KOPT-K1 (cell line): ENCODE measurements around the gene PROC.
"Not testable (repeated sequence)": the region's sequence is repeated elsewhere in the genome, so short reads cannot be mapped to it uniquely, and the experiment has no call there.

ENCODE experiments used
- H3K27ac ChIP-seq: fragments of 200-600 bp; sonication (generic); 2 replicates; pipeline ENCODE4 v1.5.1; 2016; ENCODE audit warnings: antibody characterized with exemption, mild to moderate bottlenecking, low read depth, low read length; ENCODE audit not compliant: poor library complexity, severe bottlenecking
- H3K36me3 ChIP-seq: fragments of 200-600 bp; sonication (generic); 2 replicates; pipeline ENCODE4 v1.5.1; 2017; ENCODE audit warnings: antibody characterized with exemption, mild to moderate bottlenecking, low read length, moderate library complexity; ENCODE audit not compliant: insufficient read depth
- H3K9me3 ChIP-seq: fragments of 200-600 bp; sonication (generic); 2 replicates; pipeline ENCODE4 v1.5.1; 2017; ENCODE audit warnings: antibody characterized with exemption, low read length, mild to moderate bottlenecking; ENCODE audit not compliant: insufficient read depth, poor library complexity, severe bottlenecking

PROC gene

DNA sequence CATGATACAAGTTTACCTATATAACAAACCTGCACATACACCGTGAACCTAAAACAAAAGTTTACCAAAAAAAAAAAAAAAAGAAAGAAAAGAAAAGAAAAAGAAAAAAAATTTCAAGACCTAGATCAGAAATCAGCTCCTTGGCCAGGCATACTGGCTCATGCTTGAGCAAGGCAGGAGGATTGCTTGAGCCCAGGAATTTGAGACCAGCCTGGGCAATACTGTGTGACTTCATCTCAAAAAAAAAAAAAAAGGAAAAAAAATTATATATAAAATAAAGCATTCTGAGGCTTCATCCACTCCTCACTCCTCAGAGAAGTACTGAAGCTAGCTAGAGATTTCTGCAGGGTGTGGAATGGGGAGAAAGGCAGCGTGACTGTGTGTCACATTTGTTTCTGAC is 11.8 kb upstream of the PROC start:
- Histone ChIP-seq H3K36me3 (no peaks in the 10 kb centered on the region), H3K27ac (no peak overlapping the region), H3K9me3 (no peaks in the 10 kb centered on the region)

DNA sequence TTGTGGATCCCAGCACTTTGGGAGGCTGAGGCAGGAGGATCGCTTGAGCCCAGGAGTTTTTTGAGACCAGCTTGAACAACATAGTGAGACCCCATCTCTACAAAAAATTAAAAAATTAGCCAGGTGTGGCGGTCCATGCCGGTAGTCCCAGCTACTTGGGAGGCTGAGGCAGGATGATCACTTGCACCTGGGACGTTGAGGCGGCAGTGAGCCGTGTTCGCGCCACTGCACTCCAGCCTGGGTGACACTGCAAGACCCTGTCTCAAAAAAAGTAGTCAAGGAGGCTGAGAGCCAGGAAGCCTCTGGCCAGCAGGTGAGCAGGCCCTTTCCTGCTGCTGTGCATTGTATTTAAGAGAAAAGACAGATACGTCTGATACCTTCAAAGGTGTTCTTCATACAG is 11.1 kb upstream of the PROC start:
- H3K36me3 ChIP-seq, result no peaks in the 10 kb centered on the region
- peak overlapping the region; percentile 52 for H3K27ac ChIP-seq
- no peaks in the 10 kb centered on the region for H3K9me3 ChIP-seq

DNA sequence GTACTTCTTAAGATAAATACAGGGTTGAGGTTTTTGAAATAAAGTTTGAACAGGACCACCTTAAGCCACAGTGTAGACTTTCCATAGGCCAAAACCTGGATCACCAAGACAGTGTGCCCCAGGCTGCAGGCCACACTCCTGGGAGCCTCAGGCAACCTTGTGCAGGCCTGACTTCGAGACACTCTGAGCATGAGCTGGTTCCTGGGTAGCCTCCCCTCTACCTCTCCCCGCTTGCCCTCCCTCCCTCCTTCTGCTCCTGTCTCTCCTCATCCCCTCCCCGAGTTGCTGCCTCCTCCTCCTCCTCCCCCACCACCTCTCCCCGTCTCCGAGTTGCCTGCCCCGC is 10.6 kb upstream of the PROC start:
- no peaks in the 10 kb centered on the region for H3K36me3 ChIP-seq
- no peaks in the 10 kb centered on the region for H3K9me3 ChIP-seq
- H3K27ac ChIP-seq, result peak overlapping the region; percentile 52

DNA sequence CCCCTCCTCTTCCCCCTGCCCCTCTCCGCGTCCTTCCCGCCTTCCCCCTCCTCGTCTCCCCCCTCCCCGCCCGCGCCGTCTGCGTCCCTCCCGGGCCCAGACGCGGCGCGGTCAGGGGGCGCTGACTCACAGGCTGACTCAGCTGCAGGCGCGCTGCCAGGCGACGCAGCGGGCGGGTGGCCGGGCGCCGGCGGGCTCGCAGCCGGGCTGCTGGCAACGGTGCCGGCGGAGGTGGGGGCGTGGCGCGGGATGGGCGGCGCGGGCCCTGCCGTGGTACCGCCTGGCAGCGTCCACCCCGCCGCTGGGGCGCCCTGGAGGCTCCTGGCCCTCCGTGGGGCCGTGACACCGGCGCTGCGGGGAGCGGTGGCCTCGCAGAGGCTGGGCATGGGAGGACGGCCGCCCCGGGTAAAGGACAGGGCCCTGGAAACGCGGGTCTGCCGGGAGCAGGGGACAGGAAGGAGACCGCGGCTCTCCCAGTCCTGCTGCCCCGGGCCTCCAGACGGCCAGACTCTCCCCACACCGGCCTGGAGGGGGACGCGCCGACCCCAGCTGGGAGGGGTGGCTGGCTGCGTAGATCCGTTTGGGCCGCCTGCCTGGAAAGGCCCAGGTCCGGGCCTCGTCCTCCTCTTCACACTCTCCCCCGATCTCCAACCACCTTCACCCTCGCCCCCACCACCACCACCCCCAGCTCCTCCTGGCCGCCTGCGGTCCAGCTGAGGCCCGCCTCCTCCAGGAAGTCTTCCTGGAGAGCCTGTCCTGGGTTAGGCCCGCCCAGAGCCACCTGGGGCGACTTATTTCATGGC is 10.0 kb upstream of the PROC start:
- H3K27ac ChIP-seq, result peak overlapping the region; percentile 52
- no peaks in the 10 kb centered on the region for H3K36me3 ChIP-seq
- no peaks in the 10 kb centered on the region for H3K9me3 ChIP-seq

DNA sequence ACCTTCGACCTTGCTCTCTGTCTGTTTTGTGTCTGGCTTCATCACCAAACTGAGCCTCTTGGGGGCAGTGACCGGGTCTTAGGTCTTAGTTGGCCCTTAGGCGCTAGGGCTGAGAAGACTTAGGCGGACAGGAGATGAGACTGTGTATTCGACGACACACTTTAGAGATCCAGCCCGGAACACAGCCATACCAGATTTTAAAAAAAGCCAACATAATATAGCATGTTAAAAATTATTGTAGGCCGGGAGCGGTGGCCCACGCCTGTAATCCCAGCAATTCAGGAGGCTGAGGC is 9.5 kb upstream of the PROC start:
- Histone ChIP-seq H3K36me3 (no peaks in the 10 kb centered on the region), H3K9me3 (no peaks in the 10 kb centered on the region), H3K27ac (no peak overlapping the region)

DNA sequence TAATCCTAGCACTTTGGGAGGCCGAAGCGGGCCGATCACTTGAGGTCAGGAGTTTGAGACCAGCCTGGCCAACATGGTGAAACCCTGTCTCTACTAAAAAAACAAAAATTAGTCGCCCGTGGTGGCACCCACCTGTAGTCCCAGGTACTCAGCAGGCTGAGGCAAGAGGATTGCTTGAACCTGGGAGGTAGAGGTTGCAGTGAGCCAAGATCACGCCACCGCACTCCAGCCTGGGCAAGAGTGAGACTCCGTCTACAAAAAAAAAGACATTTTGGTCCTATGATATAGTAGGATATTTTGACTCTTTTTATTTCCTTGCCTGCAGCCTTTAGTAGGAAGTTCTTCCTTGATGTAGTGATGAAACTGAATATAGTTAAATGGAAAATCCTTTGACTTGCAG is 8.5 kb upstream of the PROC start:
- H3K27ac ChIP-seq, H3K36me3 ChIP-seq, H3K9me3 ChIP-seq: not testable (repeated sequence)

DNA sequence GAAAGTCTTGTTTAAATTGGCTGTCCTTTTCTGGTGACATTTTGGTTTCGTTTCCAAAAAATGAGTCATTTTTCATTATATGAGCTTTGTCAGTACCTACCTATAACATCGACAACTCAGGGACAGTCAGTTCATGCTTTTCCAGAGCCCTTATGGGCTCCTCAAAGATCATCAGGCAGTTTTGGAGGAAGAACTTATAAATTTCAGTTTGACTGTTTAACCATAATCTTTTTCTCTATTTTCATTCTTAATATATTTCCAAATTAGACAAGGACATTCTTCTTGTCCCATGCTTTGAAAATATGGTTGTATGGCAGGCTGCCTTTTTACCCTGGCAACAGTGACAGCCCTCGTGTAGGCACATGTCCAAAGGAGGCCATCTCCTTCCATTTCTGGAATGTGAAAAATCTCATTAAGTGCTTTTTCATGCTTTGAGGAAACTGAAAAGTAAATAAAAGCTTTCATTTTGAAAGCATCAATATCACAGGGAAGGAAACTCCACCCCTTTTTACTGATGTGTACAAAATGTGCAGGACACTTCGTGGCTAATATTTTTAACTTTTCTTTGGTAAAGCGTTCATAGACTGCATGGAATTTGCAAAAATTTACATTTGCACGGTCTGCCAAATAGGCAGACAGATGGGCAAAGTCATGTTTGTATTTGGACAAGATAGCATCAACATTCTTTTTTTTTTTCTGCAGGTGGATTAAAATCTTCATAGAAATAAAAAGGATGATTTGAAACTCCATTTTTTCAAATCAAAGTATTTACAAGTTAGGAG is 7.2 kb upstream of the PROC start:
- Histone ChIP-seq H3K36me3 (no peaks in the 10 kb centered on the region), H3K9me3 (no peaks in the 10 kb centered on the region), H3K27ac (peak overlapping the region; percentile 9)

DNA sequence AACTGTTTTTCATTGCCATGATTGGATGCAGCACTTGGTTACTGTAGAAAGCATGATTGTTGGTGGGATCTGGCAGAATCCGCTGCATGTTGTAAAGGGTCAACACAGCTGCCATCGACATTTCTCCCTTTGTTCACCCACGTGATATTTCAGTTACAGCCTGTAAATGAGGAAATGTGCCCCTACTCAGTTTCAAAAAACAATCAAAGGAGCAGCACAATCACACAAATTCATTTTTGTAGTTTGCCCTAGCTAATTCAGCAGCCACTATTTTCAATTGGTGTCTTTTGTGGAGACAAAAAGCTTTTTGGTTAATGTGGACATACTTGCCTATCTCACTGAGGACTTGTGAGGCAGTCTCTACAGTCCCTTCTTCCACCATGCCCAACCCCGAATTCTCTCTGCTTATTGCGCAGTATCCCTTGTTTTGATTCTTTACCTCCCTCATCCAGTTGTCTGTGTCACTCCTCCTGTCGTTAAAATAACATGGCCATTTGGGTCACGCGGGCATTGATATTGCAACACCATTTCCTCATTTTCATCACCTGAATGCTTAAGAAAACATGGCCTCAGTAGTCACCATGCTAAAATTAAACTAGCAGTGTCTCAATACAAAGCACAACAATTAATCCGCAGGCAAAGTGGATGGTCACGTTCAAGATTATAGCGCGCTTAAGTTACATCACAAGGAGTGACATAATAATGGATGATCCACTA is 6.4 kb upstream of the PROC start:
- Histone ChIP-seq H3K36me3 (no peaks in the 10 kb centered on the region), H3K9me3 (no peaks in the 10 kb centered on the region), H3K27ac (no peak overlapping the region)

DNA sequence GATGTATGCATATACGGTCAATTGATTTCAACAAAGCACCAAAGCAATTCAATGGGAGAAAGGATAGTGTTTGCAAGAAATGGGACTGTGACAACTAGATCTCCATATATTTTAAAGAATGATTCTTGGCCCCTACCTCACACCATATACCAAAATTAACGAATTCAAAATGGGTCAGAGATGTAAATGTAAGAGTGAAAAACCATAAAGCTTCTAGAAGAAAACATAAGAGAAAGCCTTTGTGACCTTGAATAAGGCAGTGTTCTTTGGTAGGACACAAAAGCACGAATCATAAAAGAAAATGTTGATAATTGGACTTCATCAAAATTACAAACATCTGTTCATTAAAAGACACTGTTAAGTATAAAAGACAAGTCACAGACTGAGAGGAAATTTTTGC is 5.0 kb upstream of the PROC start:
- Histone ChIP-seq H3K9me3 (no peaks in the 10 kb centered on the region), H3K36me3 (no peaks in the 10 kb centered on the region), H3K27ac (no peak overlapping the region)

DNA sequence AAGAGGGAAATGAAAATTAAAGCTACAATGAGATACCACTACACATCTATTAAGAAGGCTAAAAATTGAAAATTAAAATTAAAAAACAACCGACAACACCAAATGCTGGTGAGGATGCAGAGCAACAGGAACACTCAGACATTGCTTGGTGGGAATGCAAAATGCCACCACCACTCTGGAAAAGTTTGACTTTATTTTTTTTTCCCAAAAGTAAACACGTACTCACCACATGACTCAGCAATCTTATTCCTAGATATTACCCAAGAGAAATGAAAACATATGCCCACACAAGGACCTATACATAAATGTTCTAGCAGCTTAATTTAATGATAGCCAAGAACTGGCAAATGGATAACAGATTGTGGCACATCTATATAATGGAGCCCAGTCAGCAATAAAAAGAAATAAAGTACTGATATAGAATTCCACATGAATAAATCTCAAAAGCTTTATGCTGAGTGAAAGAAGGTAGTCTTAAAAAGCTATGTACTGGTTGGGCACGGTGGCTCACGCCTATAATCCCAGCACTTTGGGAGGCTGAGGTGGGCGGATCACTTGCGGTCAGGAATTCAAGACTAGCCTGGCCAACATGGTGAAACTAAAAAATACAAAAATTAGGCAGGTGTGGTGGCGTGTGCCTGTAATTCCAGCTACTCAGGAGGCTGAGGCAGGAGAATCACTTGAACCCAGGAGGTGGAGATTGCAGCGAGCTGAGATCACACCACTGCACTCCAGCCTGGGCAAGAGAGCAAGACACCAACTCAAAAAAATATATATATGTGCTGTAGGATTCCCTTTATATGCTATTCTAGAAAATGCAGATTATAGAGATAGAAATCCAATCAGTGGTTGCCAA is 4.2 kb upstream of the PROC start:
- Histone ChIP-seq H3K27ac (no peak overlapping the region), H3K9me3 (no peaks in the 10 kb centered on the region)

DNA sequence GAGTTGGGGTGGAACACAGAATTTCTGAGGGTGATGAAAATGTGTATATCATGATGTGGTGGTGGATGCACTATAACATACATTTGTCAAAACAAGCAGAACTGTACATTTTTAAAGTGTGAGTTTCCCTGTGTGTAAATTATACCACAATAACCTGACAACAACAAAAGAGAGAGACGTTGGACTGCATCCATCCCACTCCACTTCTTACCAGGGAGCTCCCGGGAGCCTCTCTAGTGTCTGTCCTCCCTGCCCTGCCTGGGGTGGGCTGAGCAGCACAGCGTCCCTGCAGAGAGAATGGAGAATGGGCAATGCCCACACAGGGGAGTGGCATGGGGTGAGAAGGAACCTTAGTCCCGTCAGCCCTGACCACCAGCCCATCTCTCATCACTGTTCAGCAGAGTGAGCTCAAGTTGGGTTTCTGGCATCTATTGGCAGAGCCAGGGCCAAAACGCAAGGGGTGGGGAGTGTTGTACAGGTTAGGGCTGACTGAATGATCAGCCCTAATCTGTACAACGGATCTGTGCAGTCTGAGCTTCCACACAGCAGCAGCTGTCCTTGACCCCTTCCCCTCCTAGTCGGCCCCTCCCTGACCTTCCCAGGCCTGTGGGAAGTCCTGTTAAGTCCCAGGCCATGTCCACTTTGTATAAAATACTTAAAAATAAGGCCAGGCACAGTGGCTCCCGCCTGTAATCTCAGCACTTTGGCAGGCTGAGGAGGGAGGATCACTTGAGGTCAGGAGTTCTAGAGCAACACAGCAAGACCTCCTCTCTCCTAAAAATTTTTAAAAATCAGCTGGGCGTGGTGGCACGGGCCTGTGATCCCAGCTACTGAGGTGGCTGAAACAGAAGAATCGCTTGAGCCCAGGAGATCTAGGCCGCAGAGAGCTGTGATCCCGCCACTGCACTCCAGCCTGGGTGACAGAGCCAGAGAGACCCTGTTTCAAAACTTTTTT is 3.3 kb upstream of the PROC start:
- Histone ChIP-seq H3K36me3 (no peaks in the 10 kb centered on the region), H3K9me3 (no peaks in the 10 kb centered on the region), H3K27ac (peak overlapping the region; percentile 86)

More for the DNA sequence above, 4.2 kb upstream of the PROC start:
- no peaks in the 10 kb centered on the region for H3K36me3 ChIP-seq

DNA sequence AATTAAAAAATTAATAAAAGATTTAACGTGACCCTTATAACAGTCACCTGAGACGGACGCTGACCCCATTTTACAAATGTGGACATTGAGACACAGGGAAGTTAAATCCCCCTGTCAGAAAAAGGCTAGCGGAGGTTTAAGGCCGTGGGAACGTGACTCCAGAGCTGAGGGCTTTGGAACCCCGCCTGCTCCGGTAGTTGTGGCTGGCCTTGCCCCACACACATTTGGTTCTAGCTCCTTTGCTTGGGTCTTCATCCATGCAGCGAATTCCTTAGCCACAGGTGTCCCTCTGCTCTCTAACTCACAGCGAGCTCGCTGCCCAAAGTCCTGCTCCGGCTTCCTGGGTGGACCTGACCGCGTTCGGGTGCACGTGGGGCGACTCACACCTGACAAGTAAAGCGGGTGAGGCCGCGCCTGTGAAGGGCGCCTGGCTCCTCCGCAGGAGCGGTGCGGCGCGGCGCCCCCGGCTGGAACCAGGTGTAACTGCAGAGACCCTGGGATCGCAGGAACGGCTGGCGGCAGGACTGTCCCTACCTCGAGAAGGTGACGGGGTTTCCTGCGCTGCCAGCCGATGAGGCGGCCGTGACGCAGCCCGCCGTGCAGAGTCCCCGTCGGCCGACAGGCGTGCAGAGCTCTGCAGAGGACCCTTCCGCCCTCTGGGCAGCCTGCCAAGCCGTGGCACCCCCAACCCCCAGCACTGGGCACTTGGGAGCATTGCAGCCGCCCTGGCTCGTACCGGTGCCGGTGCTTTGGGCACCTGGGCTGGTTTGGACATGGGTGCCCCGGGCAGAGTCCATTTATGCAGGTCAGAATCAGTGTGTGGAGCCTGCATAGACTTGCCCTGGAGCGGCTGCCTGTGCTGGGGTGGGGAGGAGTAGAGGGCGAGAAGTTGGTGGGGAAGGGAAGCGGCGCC is 2.4 kb upstream of the PROC start:
- peak overlapping the region; percentile 86 for H3K27ac ChIP-seq
- no peaks in the 10 kb centered on the region for H3K36me3 ChIP-seq
- H3K9me3 ChIP-seq, result no peaks in the 10 kb centered on the region

DNA sequence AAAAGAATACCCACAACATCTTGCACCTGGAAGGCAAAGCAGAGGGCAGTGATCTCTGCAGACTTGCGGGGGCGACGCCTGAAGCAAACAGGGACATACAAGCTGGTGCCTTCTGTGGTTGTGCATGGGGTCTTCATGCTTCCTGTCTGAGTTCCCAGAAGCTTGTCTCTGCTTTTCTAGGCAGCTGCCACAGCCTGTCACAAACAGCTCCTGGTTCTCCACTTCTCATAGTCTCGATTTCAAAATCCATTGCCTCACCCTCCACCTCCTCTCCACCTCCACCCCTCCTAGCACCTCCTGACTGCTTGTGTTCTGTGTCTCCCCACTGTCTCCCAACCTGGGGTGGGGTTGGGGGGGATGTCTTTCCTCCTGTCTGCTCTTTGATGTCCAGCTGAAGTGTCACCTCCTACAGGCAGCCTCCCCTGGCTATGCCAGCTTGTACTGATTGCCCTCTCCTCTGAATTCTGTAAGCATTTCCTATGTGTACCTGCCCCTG is 1.7 kb upstream of the PROC start:
- Histone ChIP-seq H3K9me3 (no peaks in the 10 kb centered on the region), H3K27ac (peak overlapping the region; percentile 86), H3K36me3 (no peaks in the 10 kb centered on the region)
